Gastrocnemius medialis (tissue), 4 donors: ENCODE measurements around the gene XXYLT1. TPM values are rescaled to one million over a fixed set of nuclear protein-coding genes. Genes with fewer than 3 reads are reported as not detected.

ENCODE experiments used
- ATAC-seq, 2 donors: fragments of 150-250 bp; one replicate each; pipeline ENCODE4 v1.9.1; 2016
- DNase-seq, 2 donors: peaks; one replicate each; pipeline ENCODE4 v3.0.0-alpha.2; 2019
- H3K27ac ChIP-seq, 4 donors: fragments of 200-600 bp; sonication (generic); 1 replicate in 1 of 4; 2 replicates in 3 of 4; pipeline ENCODE4 v1.5.1; 2016 to 2018; ENCODE audit warnings: mild to moderate bottlenecking in 2 of 4, moderate library complexity in 1 of 4
- H3K27me3 ChIP-seq, 3 donors: fragments of 200-600 bp; sonication (generic) in 2 of 3; 1 replicate in 1 of 3; 2 replicates in 2 of 3; pipeline versions ENCODE4 v1.5.1 to v1.6.0; 2016 to 2019; ENCODE audit warnings: mild to moderate bottlenecking in 1 of 3, moderate library complexity in 1 of 3
- H3K36me3 ChIP-seq, 2 donors: fragments of 200-600 bp; sonication (generic) in 1 of 2; one replicate each; pipeline ENCODE4 v1.5.1; 2017 to 2018
- H3K4me1 ChIP-seq, 2 donors: fragments of 200-600 bp; sonication (generic) in 1 of 2; one replicate each; pipeline ENCODE4 v1.5.1; 2016 to 2017; ENCODE audit warnings: mild to moderate bottlenecking in 2 of 2
- H3K4me3 ChIP-seq, 4 donors: fragments of 200-600 bp; sonication (generic) in 3 of 4; 1 replicate in 1 of 4; 2 replicates in 3 of 4; pipeline ENCODE4 v1.5.1; 2016 to 2019; ENCODE audit warnings: mild to moderate bottlenecking in 2 of 4
- H3K9me3 ChIP-seq, 3 donors: fragments of 200-600 bp; sonication (generic) in 2 of 3; 1 replicate in 1 of 3; 2 replicates in 2 of 3; pipeline ENCODE4 v1.5.1; 2016 to 2019
- CTCF ChIP-seq, 5 experiments: fragments of 450-650 bp in 3 of 5; fragments of 200-600 bp in 2 of 5; sonication (generic) in 2 of 5; IDR thresholded peaks in 4 of 5; conservative IDR thresholded peaks in 1 of 5; 1 replicate in 4 of 5; 2 replicates in 1 of 5; pipeline ENCODE4 v1.5.1; 2016 to 2019; ENCODE audit warnings: antibody characterized with exemption in 5 of 5, mild to moderate bottlenecking in 3 of 5, moderate library complexity in 3 of 5
- POLR2A ChIP-seq, 2 donors: fragments of 450-650 bp; IDR thresholded peaks; one replicate each; pipeline ENCODE4 v1.6.1; 2017; ENCODE audit warnings: antibody characterized with exemption in 2 of 2, mild to moderate bottlenecking in 2 of 2, moderate library complexity in 2 of 2
- in situ Hi-C, 4 donors: fragments of 200-750 bp; cut with MboI; loops; one replicate each; pipeline versions ENCODE4 v1.15.0 to v1.8.0; 2017; ENCODE audit warnings: low sequenced_read_pairs in 4 of 4
- intact Hi-C: fragments of 100-400 bp; cut with DNase I; formaldehyde crosslinking; loops from one replicate; pipeline ENCODE4 v1.15.1; 2023; ENCODE audit warnings: low total_unique reads
- total RNA-seq, 4 donors: library from RNA; depleted of rRNA; stranded (reverse); fragments of >200 nt; gene quantifications; one replicate each; pipeline versions ENCODE4 v1.1.0 to v1.2.3, GENCODE V29; 2016

XXYLT1 gene
- total RNA-seq, 4 donors from 2014 or later, result 0.87 to 3.1 (median 1.3) TPM

GRCh38 chr3:195286115-195286872, 15.3 kb upstream of the XXYLT1 start:
- H3K27me3 ChIP-seq, result no peaks in the 10 kb centered on the region
- peaks cover 0 to 69% of the 10 kb centered on the region in 2 donors for H3K36me3 ChIP-seq
- H3K27ac ChIP-seq, result no peak overlapping the region
- H3K4me3 ChIP-seq, result no peak overlapping the region
- H3K4me1 ChIP-seq, result no peaks in the 10 kb centered on the region
- DNase-seq, result no peak
- intact Hi-C loops, result no loop called here
- H3K9me3 ChIP-seq, result no peaks in the 10 kb centered on the region
- no peak for TF ChIP-seq POLR2A (IDR thresholded peaks at IDR 0.05)
- TF ChIP-seq CTCF (IDR thresholded peaks at IDR 0.05 in 4 of 5, conservative IDR thresholded peaks at IDR 0.05 in 1 of 5), result no peak
- ATAC-seq, result no peak
- in situ Hi-C loops, result no loop called here

DNA sequence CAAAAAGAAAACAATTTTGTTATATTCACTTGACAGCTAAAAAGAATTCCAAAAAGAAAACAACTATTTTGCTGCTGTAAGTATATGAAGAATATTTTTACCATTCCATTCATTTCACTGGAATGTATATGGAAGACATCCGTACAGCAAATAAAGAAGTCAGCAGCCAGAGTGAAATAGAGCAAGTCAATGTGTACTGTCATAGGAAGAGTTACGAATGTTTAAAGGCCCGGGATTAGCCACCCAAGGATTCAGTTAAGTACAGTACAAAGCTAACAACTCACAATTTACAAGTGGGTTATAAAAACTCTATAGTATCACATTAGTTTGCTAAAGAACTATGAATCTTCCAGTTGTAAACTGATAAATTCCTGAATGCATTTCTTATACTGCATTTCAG, 14.4 kb upstream of the XXYLT1 start:
- no peaks in the 10 kb centered on the region for H3K9me3 ChIP-seq
- no peak for TF ChIP-seq CTCF (IDR thresholded peaks at IDR 0.05 in 4 of 5, conservative IDR thresholded peaks at IDR 0.05 in 1 of 5)
- TF ChIP-seq POLR2A (IDR thresholded peaks at IDR 0.05), result no peak
- no peak overlapping the region for H3K27ac ChIP-seq
- H3K4me3 ChIP-seq, result no peak overlapping the region
- in situ Hi-C loops, result no loop called here
- no peaks in the 10 kb centered on the region for H3K4me1 ChIP-seq
- intact Hi-C loops, result no loop called here
- H3K27me3 ChIP-seq, result no peaks in the 10 kb centered on the region
- H3K36me3 ChIP-seq, result peaks cover 0 to 61% of the 10 kb centered on the region in 2 donors
- DNase-seq (no peak), ATAC-seq (no peak)

DNA sequence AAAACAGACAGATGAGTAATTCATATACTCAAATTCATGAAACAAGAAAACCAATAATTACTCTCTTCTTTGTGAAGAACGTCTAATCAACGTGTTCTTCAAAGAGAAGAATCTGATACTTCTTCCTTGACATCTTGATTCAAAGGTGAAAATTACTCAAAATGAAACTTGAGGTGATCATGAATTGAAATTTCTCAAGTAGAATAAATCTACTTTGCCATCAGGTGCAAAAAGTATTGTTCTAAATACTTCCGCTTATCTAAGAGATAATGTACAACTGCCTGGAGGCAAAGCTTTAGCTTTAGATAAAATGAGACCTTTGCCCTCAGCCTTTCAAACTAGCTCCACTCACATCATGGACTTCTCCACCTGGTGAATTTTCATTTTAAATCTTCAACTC, 13.9 kb upstream of the XXYLT1 start:
- TF ChIP-seq CTCF (IDR thresholded peaks at IDR 0.05 in 4 of 5, conservative IDR thresholded peaks at IDR 0.05 in 1 of 5) (no peak), POLR2A (IDR thresholded peaks at IDR 0.05) (no peak)
- intact Hi-C loops, result no loop called here
- Histone ChIP-seq H3K36me3 (peaks cover 0 to 56% of the 10 kb centered on the region in 2 donors), H3K9me3 (no peaks in the 10 kb centered on the region), H3K27ac (no peak overlapping the region), H3K27me3 (no peaks in the 10 kb centered on the region), H3K4me3 (no peak overlapping the region), H3K4me1 (no peaks in the 10 kb centered on the region)
- DNase-seq (no peak), ATAC-seq (no peak)
- in situ Hi-C loops, result no loop called here

GRCh38 chr3:195282961-195283360, 12.0 kb upstream of the XXYLT1 start:
- DNase-seq (no peak), ATAC-seq (no peak)
- H3K36me3 ChIP-seq, result peaks cover 0 to 45% of the 10 kb centered on the region in 2 donors
- no peaks in the 10 kb centered on the region for H3K4me1 ChIP-seq
- H3K4me3 ChIP-seq, result no peak overlapping the region
- H3K9me3 ChIP-seq, result no peaks in the 10 kb centered on the region
- in situ Hi-C loops (no loop called here), intact Hi-C loops (no loop called here)
- H3K27me3 ChIP-seq, result no peaks in the 10 kb centered on the region
- H3K27ac ChIP-seq, result no peak overlapping the region
- TF ChIP-seq CTCF (IDR thresholded peaks at IDR 0.05 in 4 of 5, conservative IDR thresholded peaks at IDR 0.05 in 1 of 5) (no peak), POLR2A (IDR thresholded peaks at IDR 0.05) (no peak)
